Calu3 (cell line): Measurements from ENCODE around the gene FAM185A. TPM values are rescaled to one million over a fixed set of nuclear protein-coding genes. Genes with fewer than 3 reads are reported as not detected.

ENCODE experiments used
- BruUV-seq: library from RNA; stranded (reverse); fragments of 400-500 nt; replicated peaks from 2 replicates; lab custom pipeline; 2021; lab: Mats Ljungman, UMichigan
- CTCF ChIA-PET: fragments of 300-600 bp; sonication (Branson Sonifier 250); formaldehyde crosslinking; loops from one replicate; lab custom pipeline; 2022; ENCODE audit warnings: antibody characterized with exemption; lab: Charles Lee
- DNase-seq: peaks from one replicate; pipeline ENCODE4 v3.0.0; 2022
- H3K27ac Mint-ChIP-seq: one replicate; pipeline ENCODE4 v1.8.0; 2022; ENCODE audit warnings: mixed read lengths; ENCODE audit not compliant: unreplicated experiment
- H3K27me3 Mint-ChIP-seq: one replicate; pipeline ENCODE4 v1.8.0; 2022; ENCODE audit warnings: mixed read lengths; ENCODE audit not compliant: unreplicated experiment
- H3K36me3 Mint-ChIP-seq: one replicate; pipeline ENCODE4 v1.8.0; 2022; ENCODE audit warnings: mild to moderate bottlenecking, moderate library complexity, mixed read lengths; ENCODE audit not compliant: insufficient read depth, unreplicated experiment
- H3K4me1 Mint-ChIP-seq: one replicate; pipeline ENCODE4 v1.8.0; 2022; ENCODE audit warnings: mild to moderate bottlenecking, low read depth, mixed read lengths; ENCODE audit not compliant: unreplicated experiment
- H3K4me3 Mint-ChIP-seq: one replicate; pipeline ENCODE4 v1.8.0; 2022; ENCODE audit warnings: mild to moderate bottlenecking, low read depth, moderate library complexity, mixed read lengths; ENCODE audit not compliant: unreplicated experiment
- H3K9me3 Mint-ChIP-seq: one replicate; pipeline ENCODE4 v1.8.0; 2022; ENCODE audit warnings: low read depth, mixed read lengths; ENCODE audit not compliant: unreplicated experiment
- CTCF ChIP-seq: fragments of 200-600 bp; IDR thresholded peaks from one replicate; pipeline ENCODE4 v1.8.0; 2022; ENCODE audit warnings: antibody characterized with exemption; ENCODE audit not compliant: unreplicated experiment
- intact Hi-C: fragments of 100-400 bp; cut with micrococcal nuclease; formaldehyde crosslinking; loops from one replicate; pipeline ENCODE4 v1.10.0; 2022; ENCODE audit not compliant: unreplicated experiment
- total RNA-seq: library from RNA; stranded (reverse); gene quantifications from 2 replicates; pipeline ENCODE4 v1.2.3, GENCODE V29; 2022

The FAM185A gene
- total RNA-seq, 1 experiment from 2014 or later = 9.1 TPM

- no peak for TF ChIP-seq CTCF
- no peaks in the 10 kb centered on the region for H3K9me3 Mint-ChIP-seq
- no peaks in the 10 kb centered on the region for H3K27me3 Mint-ChIP-seq
- no peak overlapping the region for H3K4me3 Mint-ChIP-seq
- CTCF ChIA-PET = no interaction called here
- DNase-seq = no peak
- peaks cover 16% of the 10 kb centered on the region for H3K4me1 Mint-ChIP-seq
- peaks cover 4% of the 10 kb centered on the region for H3K36me3 Mint-ChIP-seq
- H3K27ac Mint-ChIP-seq = no peak overlapping the region
- no TSS peak for BruUV-seq
- intact Hi-C loops = no loop called here
These were observed 74.8 kb downstream of the FAM185A start for GRCh38 chr7:102823390-102824119.

DNA sequence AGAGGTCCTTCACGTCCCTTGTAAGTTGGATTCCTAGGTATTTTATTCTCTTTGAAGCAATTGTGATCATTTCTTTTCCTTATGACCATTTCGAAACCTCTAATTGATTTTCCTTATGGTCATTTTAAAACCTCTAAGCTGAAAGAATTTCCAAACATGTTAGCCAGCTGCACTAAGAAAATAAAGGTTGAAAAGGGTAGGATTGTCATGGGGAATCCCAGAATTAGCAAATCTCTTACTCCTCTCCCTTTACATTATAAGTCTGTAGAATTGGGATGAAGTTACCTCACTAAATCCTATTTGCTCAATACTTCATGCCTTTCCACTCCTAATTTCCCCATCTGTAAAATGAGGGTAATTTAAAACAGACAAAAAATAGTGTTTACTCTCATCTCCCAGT lies 79.5 kb downstream of the FAM185A start:
- no peaks in the 10 kb centered on the region for H3K27me3 Mint-ChIP-seq
- H3K27ac Mint-ChIP-seq = no peak overlapping the region
- no peaks in the 10 kb centered on the region for H3K9me3 Mint-ChIP-seq
- no peak overlapping the region for H3K4me3 Mint-ChIP-seq
- H3K4me1 Mint-ChIP-seq = peaks cover 8% of the 10 kb centered on the region
- CTCF ChIA-PET = no interaction called here
- no TSS peak for BruUV-seq
- intact Hi-C loops = no loop called here
- DNase-seq = no peak
- no peak for TF ChIP-seq CTCF
- peaks cover 4% of the 10 kb centered on the region for H3K36me3 Mint-ChIP-seq

- Mint-ChIP-seq H3K4me3 (no peak overlapping the region), H3K36me3 (peaks cover 4% of the 10 kb centered on the region)
- CTCF ChIA-PET = no interaction called here
These were observed 80.3 kb downstream of the FAM185A start for GRCh38 chr7:102829075-102829474.

DNA sequence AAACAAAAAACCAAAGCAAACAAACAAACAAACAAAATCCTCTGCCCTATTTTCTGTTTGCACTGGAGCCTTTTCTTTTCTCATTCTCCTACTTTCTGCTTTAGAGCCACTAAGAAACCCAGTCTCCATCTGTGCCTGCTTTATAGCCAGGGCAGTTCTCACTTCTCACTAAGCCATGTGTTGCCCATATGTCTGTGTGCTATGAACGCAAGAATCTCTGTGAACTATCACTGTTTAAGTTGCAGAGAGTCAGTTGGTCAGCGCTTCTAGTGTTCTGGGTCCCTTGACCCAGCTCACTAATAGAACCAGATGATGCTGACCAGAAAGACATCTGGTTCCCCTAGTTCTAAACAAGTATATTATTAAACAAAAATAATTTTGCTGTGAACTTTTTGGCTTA lies 81.4 kb downstream of the FAM185A start:
- intact Hi-C loops = no loop called here
- Mint-ChIP-seq H3K27ac (no peak overlapping the region), H3K4me3 (no peak overlapping the region), H3K9me3 (no peaks in the 10 kb centered on the region), H3K36me3 (no peaks in the 10 kb centered on the region), H3K4me1 (no peaks in the 10 kb centered on the region), H3K27me3 (no peaks in the 10 kb centered on the region)
- BruUV-seq = no TSS peak
- no peak for TF ChIP-seq CTCF
- CTCF ChIA-PET = no interaction called here
- no peak for DNase-seq

More at GRCh38 chr7:102829075-102829474, 80.3 kb downstream of the FAM185A start:
- DNase-seq = no peak
- intact Hi-C loops = no loop called here
- Mint-ChIP-seq H3K27ac (no peak overlapping the region), H3K4me1 (peaks cover under 1% of the 10 kb centered on the region), H3K27me3 (no peaks in the 10 kb centered on the region), H3K9me3 (no peaks in the 10 kb centered on the region)
- BruUV-seq = no TSS peak
- no peak for TF ChIP-seq CTCF
